GM21576 (cell line): ENCODE measurements around the gene TRPM1.

Experiments
- ATAC-seq: cut with Tn5 transposase; IDR thresholded peaks from one replicate; pipeline ENCODE4 v1.9.1; 2021; ENCODE audit warnings: mild to moderate bottlenecking, moderate library complexity; ENCODE audit not compliant: unreplicated experiment

The TRPM1 gene

DNA sequence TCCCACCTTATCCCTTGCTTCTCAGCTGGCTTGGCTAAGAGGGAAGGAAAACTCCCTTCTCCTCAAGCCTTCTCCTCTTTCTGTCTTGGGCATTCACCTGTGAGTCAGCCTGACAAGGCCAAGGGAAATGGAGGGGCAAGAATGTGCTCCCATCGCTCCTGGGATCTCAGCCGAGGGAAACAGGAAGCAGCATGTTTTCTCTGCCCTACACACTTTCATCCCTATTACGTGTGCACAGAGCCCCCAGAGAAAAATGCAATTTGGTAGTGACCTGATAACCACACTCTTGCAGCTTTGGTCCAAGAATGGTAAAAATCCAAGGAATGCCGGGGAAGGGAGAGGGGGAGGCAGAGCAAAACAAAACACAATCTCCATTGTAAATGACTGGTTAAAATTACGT, 77.2 kb downstream of the TRPM1 start:
- ATAC-seq: no peak

GRCh38 chr15:31023841-31024240, 77.7 kb downstream of the TRPM1 start:
- no peak for ATAC-seq

DNA sequence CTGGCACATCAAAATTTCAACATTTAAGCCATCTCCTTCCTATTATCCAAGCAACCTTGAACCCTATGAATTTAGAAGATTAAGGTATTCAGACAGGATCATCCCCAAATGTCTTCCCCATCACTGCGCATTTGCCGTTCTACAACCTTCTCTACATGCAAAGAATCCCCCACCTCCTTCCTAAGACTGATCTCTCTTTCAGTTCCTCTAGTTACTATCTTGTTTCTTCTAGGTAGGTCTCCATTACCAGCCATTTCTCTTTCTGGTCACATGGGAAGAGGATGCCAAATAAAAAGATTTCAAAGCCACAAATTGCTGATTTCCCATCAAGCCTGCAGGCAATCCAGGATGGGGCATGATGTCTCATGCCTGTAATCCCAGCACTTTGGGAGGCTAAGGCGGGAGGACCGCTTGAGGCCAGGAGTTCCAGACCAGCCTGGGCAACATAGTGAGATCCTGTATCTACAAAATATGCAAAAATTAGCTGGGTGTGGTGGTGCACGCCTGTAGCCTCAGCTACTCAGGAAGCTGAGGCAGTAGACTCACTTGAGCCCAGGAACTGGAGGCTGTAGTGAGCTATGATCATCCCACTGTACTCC, 80.4 kb downstream of the TRPM1 start:
- no peak for ATAC-seq

DNA sequence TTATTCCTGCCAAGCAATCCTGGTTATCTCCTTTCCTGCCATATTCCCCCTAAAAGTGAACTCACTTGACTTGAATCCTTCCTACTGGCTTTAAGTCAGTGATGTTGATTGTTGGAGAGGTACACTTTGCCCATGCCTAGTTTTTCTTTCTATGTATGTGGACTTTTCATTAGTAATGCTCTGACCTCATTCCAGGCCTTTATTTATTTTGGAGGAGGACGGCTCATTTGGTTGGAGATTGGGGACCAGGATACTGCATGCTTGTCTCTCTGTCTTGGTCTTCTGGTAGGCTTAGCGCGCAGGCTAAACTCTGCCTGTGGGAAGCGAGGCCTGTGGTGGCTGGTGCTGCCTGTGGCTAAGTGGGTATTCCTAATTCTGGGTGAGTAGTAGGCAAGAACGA, 81.0 kb downstream of the TRPM1 start:
- ATAC-seq: no peak

- ATAC-seq: no peak
These were observed 81.5 kb downstream of the TRPM1 start for GRCh38 chr15:31019986-31020385.

GRCh38 chr15:31017311-31017710, 84.2 kb downstream of the TRPM1 start:
- ATAC-seq: no peak

DNA sequence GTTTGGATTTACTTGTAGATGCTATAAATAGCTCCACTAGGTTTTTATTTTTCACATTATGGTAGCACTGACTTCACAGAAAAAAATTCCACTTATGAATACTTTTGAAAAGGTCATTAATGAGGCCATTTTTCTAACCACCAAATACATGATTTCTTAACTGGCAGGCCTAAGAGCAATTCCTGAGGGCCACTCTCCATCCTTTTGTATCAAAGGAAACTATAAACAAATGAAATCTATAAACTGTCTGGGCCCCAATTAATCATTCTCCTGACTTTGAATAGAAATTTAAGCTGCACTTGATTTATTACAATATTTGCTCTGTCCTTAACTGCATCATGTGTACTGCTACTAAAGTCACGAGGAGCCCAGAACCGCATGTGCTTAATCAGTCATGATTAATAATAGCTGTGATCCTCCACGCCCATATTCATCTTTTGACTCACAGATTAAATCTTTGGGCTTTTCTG, 85.0 kb downstream of the TRPM1 start:
- ATAC-seq: no peak

DNA sequence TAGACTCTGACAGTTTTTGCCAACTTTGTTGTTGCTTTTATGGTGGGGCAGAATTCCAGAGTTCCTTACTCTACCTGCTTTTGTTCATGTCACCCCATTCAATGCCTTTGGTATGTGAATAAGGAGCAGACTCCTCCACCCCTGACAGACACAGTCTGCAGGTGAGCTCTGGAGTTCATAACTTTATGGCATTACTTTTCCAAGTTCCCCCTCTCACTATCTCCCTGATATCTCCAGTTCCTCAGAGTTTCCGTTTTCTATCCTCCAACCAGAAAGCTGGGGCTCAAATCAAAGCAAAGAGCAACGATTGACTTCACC, 87.0 kb downstream of the TRPM1 start:
- no peak for ATAC-seq

DNA sequence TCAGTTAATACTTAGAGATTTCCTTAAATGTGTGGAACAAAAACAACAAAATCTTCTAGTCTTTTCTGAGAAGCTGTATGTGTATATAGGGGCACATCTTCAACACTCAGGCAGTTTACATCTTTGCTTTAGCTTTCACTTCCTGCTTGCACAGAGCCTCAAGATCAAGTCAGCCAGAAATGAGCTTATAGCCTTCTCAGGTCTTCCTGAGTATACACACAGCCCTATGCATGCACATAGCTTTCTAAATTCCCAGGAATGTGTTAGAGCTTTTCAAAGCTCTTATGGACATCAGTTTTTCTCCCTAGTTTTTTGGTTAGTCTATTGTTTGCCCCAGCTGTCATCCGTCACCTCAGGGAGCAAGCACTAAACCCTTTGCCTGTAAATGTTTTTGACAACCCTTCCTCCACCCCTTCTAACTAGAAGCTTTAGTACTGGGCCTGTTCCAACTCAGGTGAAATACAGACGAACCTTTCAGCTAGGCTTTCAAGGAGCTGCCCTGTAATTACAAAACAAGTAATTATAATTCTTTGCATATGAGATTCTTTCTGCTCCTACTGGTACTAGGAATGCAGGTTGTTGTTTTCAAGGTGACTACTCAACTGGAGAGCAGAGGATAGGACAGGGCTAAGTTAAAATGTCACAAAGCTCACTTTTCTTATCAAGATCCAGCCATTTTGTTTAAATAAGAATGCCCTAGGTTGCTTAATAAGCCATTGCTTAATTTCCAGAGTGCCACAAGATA, 87.5 kb downstream of the TRPM1 start:
- ATAC-seq: peak; percentile 90

DNA sequence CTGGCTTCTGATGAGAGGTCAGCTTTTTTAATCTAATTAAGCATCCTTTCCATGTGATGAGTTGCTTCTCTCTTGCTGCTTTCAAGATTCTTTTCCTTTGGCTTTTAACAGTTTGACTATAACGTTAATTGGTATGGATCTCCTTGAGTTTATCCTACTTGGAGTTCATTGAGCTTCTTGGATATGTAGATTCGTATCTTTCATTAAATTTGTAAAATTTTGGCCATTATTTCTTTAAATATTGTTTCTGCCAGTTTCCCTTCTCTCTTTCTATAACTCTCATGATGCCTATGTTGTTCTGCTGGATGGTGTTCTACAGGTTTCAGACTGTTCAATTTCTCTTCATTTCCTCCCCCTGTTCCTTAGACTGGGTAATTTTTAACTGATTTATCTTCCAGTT, 89.1 kb downstream of the TRPM1 start:
- no peak for ATAC-seq

GRCh38 chr15:31010036-31010435, 91.5 kb downstream of the TRPM1 start:
- ATAC-seq: no peak

- ATAC-seq: no peak
These were observed 95.9 kb downstream of the TRPM1 start for GRCh38 chr15:31005660-31006059.

DNA sequence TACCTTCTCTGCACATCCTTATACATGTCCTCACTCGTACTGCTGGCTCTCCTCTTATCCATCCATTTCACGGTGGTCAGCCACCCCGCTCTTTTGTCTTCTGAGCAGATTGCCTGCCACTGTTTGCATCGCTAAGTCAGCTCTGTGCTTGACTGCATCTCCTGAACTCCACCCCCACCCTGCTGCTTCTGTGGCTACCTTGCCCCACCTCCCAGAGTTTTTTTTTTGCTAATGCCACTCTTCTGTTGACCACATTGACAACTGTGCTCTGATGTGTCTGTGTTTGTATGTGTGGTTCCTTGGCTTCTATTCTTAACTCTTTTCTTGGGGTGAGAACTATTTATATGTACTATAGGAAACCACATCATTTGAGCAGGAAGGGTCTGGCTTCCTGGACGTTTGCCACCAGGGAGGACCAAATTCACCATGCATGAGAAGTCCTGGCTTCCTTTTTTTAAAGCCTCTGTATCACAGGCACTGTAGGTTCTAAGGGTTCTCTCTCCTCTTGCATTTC, 97.2 kb downstream of the TRPM1 start:
- peak; percentile 89 for ATAC-seq

DNA sequence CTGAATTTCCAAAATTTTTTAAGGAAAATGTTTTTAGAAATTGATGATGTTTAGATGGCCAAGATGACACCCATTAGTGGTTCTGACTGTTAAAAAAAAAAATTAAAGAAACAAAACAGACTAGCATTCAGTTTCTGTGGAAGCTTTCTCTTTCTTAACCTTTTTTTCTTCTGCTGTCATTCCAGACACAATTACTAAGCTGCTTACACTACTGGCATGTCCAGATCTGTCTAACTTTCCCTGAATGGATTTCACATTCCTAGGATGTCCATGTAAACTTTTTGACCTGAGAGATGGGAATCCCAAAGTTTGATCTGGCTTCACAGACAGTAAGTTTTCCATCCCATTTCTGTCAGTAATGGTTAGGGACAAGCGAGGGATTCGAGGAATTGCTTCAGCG, 99.8 kb downstream of the TRPM1 start:
- ATAC-seq: no peak

GRCh38 chr15:30999729-31000128, 101.8 kb downstream of the TRPM1 start:
- no peak for ATAC-seq

DNA sequence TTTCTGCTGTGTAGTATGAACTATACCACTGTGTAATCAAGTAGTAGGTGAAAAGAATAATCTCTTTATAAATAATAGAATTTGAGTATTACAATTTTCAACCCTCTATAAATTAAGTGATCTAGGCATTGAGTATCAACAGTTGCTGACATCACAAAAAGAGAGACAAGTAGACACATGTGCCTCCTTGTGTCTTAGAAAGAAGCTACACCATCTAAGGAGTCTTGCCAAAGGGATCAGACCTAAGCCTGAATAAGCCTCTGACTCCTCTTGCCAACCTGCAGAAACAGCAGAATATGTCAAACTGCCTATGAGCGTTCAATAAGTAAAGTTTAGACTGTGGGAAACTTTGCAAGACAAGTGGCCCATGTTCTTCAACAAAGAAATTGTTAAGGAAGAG, 104.3 kb downstream of the TRPM1 start:
- ATAC-seq: no peak

DNA sequence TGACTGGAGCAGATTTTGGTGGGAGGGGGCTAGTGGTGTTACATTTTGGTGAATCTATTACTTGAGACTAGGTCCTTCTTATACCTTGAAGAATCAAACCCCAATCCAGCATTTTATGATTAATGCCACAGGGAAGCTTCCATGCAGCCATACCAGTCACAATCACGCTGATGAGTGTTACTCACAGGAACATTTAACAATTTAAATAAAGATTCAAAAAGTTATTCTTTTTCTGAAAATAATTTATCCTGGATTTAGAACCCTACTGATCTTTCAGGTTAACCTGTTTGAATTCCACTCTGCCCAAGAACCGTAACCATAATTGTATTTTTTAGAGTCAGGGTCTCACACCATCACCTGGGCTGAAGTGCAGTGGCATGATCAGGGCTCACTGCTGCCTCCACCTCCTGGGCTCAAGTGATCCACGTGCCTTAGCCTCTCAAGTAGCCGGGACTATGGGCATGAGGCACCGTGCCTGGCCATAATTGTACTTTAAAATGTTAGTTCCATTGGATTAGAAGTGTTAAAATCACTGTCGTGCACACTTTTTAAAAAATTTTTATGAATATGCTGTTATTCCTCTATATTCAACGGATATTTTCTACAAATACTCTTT, 109.2 kb downstream of the TRPM1 start:
- no peak for ATAC-seq

DNA sequence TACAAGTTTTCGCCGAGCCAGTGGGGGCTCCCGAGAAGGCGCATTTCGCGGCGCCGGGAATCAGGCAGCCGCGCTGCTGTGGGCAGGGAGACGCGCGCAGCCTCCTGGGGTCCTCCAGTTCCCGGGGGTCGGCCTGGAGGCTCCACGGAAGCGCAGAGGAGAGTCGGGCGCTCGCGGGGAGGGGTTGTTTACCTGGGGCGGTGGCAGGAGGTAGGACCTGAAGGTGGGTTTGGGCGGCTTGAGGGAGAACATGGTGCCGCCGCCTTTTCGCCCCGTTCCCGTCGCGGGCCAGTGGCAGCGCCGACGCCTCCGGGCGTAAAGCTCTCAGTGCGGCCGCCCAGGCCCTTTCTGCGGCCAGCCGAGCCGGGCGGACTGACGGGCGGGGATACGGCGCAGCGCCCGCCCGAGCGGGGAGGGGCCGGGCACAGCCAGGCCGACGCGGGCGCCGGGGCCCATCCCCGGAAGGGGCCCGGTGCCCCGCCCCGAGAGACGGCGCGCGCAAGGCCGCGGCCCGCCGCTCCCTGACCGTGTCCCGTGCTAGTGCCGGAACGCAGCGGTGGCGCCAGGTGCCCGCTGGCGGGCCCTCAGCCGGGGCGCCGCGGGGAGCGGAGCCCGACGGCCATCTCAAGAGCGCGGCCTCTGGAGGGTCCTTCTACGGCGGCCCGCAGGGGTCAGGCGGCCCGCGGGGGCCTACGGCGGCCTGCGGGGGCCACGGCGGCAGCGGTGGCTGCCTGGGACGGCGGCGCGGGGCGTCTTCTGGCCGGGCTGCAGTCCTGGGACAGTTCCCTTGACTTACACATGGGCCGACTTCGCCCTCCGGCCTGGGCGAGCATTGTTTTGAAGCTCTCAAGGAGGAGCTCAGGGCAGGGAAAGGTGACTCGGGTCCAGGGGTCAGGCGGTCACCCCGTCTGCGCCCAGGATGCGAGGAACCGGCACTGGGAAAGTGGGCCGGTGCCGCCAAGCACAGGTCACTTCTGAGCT, 110.0 kb downstream of the TRPM1 start, which contains the start of gene MTMR10:
Gene MTMR10 (minus strand): TSS at position 374 of the 981 bp plus-strand sequence. CDS start 122 bp downstream, at position 252.
- ATAC-seq: peak; percentile 81

- peak; percentile 9 for ATAC-seq
These were observed 110.9 kb downstream of the TRPM1 start for GRCh38 chr15:30990446-30991254.

DNA sequence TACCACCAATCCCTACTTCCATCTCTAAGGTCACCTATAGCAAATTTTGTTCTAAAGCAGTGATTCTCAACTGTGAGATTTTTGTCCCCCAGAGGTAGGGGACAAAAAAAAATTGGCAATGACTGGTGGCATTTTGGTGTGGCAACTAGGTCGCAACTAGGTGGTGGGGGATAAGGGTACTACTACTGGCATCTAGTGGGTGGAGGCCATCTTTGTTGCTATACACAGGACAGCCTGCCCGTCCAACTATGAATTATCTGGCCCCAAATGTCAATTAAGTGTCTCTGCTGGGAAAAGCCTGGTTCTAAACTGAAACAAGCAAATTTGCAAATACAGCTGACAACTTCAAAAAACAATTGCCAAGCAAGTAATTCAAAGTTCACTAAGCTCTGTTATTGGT, 111.5 kb downstream of the TRPM1 start:
- ATAC-seq: no peak
